Hematopoietic multipotent progenitor cell treated with erythropoietin and hydrocortisone succinate and interleukin-3 and kit ligand, for 4 days (in vitro differentiated cells): ENCODE measurements around the gene NUP214.
"Not testable (repeated sequence)": the region's sequence is repeated elsewhere in the genome, so short reads cannot be mapped to it uniquely, and the experiment has no call there.

Experiments used
- DNase-seq: peaks from one replicate; pipeline ENCODE4 v3.0.0-alpha.2; 2015

NUP214 gene

DNA sequence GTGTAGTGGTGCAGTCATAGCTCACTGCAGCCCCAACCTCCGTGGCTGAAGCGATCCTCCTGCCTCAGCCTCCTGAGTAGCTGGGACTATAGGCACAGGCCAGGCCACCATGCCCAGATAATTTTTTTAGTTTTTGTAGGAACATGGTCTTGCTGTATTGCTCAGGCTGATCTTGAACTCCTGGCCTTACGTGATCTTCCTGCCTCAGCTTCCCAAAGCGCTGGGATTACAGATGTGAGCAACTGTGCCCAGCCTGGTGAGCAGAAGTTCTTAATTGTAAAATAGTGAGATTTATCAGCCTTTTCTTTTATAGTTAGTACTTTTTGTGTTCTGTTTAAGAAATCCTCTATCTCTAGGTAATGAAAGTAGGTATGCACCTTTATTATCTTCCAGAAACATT lies 42.5 kb downstream of the NUP214 start:
- no peak for DNase-seq

DNA sequence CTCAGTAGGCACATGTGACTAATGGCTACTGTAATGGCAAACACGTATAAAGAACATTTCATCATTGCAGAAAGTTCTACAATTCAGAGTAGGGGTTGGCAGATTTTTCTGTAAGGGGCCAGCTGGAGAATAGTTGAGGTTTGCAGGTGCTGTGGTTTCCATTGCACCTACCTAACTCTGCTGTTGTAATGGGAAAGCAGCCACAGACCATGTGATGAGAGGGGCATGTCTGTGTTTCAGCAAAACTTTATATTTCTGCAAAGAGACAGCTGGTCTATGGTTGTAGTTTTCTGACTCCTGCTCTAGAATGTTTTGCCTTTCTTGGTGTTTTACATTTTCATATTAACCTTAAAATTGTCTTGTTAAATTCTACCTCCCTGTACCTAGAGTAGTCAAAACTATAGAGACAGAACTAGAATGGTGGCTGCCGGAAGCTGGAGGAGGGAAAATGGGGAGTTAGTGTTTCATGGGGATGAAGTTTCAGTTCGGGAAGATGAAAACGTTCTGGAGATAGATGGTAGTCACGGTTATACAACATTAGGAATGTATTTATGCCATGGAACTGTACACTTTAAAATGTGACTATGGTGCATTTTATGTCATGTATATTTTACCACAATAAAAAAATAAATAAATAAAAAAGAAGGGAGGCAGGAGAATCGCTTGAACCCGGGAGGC lies 44.3 kb downstream of the NUP214 start:
- peak; percentile 9 for DNase-seq

DNA sequence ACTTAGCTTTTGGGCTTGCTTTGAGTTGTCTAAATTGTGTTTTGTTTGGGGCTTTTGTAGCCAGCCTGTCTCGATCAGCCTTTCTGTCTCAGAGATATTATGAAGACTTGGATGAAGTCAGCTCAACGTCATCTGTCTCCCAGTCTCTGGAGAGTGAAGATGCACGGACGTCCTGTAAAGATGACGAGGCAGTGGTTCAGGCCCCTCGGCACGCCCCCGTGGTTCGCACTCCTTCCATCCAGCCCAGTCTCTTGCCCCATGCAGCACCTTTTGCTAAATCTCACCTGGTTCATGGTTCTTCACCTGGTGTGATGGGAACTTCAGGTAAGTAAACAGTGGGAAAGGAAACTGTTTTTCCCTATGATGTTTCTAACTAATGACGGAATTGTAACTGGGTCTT lies 48.6 kb downstream of the NUP214 start:
- DNase-seq = no peak

DNA sequence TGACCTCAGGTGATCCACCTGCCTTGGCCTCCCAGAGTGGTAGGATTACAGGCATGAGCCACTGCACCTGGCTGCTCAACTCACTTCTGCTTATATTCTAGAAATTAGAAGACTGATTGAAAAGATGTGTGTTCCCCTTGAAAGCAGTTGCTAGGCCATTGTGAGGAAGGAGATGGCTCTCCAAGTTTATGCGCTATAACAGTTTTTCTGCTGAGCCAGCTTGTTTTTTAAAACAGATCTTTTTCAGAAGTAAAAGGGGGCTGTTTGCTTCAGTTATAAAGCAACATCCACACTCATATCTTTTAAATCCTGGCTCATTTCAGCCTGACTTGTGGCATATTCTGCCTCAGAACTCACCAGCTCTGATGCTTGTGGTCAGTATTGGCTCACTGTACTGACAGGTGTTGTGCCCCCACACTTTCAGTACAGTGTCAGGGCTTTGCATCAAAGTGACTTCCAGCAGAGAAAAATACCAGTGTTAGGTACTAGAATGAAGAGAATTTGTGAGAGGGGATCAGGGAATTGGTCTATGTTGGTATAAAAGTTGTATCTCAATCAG lies 49.4 kb downstream of the NUP214 start:
- no peak for DNase-seq

DNA sequence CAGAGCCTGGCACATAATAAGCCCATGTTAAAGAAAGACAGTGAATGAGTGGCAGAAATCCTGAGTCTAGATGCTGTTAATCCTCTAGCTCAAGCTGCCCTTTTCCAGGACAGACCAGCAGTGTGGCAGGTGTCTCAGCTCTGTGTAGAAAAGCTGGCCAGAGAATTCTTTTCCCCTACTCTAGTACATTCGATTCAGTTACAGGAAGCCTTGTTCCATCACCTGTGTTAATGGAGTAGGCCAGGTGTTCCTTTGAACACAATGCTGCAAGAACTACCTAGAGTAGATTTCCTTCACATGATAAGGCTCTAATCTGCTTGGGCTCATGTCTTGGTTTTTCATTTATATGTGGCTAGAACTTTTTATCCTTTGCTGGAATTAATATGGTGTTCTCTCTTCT lies 52.5 kb downstream of the NUP214 start:
- DNase-seq = no peak

GRCh38 chr9:131178382-131178781 lies 53.0 kb downstream of the NUP214 start:
- DNase-seq = peak; percentile 90

DNA sequence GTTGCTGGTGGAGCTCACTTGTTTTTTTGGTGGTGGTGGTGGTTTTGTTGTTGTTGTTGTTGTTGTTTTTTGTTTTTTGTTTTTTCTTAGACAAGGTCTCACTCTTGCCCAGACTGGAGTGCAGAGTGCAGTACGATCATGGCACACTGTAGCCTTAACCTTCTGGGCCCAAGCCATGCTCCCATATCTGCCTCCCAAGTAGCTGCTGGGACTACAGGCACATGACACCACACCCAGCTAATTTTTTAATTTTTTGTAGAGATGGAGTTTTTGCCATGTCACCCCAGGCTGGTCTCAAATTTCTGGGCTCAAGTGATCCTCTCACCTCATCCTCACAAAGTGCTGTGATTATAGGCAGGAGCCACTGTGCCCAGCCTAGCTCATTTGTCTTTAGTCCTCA lies 53.5 kb downstream of the NUP214 start:
- no peak for DNase-seq

GRCh38 chr9:131179561-131180219 lies 54.3 kb downstream of the NUP214 start:
- DNase-seq = no peak

DNA sequence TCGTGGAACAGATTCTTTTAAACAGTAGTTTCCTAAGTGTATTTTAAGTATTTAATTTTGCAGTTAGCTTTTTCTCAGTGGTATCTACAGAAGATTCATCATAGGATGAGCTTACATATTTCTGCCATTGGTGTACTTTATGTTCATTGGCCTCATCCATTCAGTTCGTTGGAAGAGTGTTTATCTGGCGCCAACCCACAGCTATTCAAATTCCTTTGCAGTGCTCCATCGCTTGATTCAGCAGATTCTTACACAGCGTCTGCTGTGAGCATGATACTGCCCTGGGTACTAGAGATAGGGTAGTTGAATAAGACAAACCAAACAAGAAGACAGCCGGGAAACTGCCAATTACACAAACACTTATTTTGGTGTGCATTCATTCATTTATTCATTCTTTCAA lies 55.1 kb downstream of the NUP214 start:
- DNase-seq = peak; percentile 91

DNA sequence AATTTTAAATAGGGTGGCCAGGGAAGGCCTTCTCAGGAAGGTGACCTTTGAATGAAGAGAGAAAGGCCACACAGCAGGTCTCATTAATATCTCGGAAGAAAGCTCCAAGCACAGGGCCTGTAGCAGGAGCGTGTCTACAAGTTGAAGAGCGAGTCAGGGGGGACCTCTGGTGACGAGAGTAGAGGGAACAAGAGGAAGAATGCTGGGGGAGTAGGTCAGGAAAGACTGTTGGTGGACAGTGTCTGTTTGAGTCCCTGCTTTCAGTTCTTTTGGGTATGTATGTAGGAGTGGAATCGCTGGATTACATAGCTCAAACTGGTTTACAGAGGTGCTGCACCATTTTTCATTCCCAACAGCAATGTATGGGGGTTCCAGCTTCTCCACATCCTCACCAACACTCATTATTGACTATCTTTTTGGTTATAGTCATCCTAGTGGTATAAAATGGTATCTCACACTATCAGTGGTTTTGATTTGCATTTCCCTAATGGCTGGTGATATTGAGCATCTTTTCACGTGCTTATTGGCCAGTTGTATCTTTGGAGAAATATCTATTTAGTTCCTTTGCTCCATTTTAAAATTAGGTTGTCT lies 55.8 kb downstream of the NUP214 start:
- peak; percentile 34 for DNase-seq

- no peak for DNase-seq
Measured at GRCh38 chr9:131185924-131186323, 60.5 kb downstream of the NUP214 start.

DNA sequence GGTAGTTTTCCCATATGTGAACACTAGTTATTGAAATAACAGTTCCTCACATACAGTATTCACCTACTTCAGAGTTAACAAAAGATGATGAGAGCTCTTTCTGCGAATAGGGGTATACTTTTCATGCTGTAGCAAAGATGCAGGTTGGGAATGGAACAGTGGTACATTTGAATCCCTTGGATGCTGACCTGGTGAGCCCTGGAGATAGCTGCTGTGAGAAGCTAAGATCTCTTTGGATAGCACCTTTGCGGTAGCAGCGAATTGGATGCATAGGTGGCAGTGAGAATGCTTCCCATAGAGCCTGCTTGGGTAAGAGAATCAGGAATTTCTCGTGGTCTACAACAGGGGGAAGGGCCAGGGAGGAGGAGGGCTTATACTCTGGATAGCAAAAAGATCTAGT lies 61.2 kb downstream of the NUP214 start:
- no peak for DNase-seq

- no peak for DNase-seq
Measured at GRCh38 chr9:131187957-131188356, 62.6 kb downstream of the NUP214 start.

DNA sequence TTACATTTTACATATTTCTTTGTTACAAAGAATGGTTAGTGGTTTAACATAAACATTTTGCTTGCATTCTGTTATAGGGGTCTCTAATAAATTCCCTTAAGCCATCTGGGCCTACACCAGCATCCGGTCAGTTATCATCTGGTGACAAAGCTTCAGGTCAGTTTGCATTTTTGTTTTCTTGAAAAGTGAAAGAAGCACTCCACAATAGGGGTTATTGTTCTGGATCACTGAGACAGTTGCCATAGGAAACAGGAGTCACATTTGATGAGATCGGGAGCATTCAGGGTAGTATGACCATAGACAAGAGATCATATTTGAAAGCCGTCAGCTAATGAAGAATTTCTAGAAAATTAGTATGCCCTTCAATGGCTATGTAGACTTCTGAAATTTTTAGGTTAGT lies 63.6 kb downstream of the NUP214 start:
- DNase-seq = no peak

- DNase-seq = no peak
Measured at GRCh38 chr9:131190191-131190590, 64.8 kb downstream of the NUP214 start.

- DNase-seq = not testable (repeated sequence)
Measured at GRCh38 chr9:131191032-131191431, 65.6 kb downstream of the NUP214 start.

GRCh38 chr9:131191857-131192256 lies 66.5 kb downstream of the NUP214 start:
- no peak for DNase-seq

GRCh38 chr9:131193051-131193450 lies 67.7 kb downstream of the NUP214 start:
- no peak for DNase-seq

GRCh38 chr9:131194762-131195161 lies 69.4 kb downstream of the NUP214 start:
- no peak for DNase-seq

DNA sequence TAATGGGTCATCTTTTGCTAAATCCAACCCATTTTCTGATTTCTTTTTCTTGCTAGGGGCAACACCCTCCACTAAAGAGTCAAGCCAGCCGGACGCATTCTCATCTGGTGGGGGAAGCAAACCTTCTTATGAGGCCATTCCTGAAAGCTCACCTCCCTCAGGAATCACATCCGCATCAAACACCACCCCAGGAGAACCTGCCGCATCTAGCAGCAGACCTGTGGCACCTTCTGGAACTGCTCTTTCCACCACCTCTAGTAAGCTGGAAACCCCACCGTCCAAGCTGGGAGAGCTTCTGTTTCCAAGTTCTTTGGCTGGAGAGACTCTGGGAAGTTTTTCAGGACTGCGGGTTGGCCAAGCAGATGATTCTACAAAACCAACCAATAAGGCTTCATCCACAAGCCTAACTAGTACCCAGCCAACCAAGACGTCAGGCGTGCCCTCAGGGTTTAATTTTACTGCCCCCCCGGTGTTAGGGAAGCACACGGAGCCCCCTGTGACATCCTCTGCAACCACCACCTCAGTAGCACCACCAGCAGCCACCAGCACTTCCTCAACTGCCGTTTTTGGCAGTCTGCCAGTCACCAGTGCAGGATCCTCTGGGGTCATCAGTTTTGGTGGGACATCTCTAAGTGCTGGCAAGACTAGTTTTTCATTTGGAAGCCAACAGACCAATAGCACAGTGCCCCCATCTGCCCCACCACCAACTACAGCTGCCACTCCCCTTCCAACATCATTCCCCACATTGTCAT lies 72.0 kb downstream of the NUP214 start:
- DNase-seq = peak; percentile 71

DNA sequence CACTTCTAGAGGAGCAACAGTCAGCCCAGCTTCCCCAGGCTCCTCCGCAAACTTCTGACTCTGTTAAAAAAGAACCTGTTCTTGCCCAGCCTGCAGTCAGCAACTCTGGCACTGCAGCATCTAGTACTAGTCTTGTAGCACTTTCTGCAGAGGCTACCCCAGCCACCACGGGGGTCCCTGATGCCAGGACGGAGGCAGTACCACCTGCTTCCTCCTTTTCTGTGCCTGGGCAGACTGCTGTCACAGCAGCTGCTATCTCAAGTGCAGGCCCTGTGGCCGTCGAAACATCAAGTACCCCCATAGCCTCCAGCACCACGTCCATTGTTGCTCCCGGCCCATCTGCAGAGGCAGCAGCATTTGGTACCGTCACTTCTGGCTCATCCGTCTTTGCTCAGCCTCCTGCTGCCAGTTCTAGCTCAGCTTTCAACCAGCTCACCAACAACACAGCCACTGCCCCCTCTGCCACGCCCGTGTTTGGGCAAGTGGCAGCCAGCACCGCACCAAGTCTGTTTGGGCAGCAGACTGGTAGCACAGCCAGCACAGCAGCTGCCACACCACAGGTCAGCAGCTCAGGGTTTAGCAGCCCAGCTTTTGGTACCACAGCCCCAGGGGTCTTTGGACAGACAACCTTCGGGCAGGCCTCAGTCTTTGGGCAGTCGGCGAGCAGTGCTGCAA lies 72.8 kb downstream of the NUP214 start:
- DNase-seq = peak; percentile 17

- DNase-seq = no peak
Measured at GRCh38 chr9:131201856-131202255, 76.5 kb downstream of the NUP214 start.
